ENCODE results near the gene NEK6.

DNA sequence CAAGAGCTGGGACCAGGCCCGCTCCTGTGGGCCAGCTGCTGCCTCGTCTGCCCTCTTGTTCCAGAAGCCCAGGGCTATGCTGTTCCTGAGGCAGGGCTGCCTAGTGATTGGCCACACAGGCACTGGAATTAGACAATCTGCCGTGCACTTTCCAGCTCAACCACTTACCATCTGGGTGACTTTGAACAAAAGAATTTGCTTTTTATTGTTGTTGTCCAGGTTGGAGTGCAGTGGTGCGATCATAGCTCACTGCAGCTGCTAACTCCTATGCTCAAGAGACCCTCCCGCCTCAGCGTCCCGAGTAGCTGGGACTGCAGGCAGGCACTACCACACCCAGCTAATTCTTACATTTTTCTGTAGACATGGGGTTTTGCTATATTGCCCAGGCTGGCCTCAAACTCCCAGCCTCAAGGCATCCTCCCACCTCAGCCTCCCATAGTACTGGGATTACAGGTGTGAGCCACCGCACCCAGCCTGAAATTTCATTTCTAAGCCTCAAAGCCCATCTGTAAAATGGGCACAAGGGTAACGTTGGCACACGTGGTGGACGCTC, 1.2 kb upstream of the NEK6 start:
- TF ChIP-seq FOXM1 (IDR thresholded peaks at IDR 0.05; ENCODE audit: borderline replicate concordance, low read depth) (peak; percentile 75; the same call in 1 of the 2 replicates), EP300 (IDR thresholded peaks at IDR 0.05; ENCODE audit: borderline replicate concordance) (peak; percentile 95), CREB1 (IDR thresholded peaks at IDR 0.05; ENCODE audit: low read depth) (no peak), TCF12 (IDR thresholded peaks at IDR 0.05; ENCODE audit: low read depth) (peak; percentile 95), TEAD4 (IDR thresholded peaks at IDR 0.05) (peak; percentile 90), ZBTB7A (IDR thresholded peaks at IDR 0.05; ENCODE audit: low read depth) (peak; percentile 54; the same call in 1 of the 2 replicates), RAD21 (IDR thresholded peaks at IDR 0.05; ENCODE audit: low read depth) (peak; percentile 16; the same call in 1 of the 2 replicates)
- TF ChIP-seq, protein P1, sequence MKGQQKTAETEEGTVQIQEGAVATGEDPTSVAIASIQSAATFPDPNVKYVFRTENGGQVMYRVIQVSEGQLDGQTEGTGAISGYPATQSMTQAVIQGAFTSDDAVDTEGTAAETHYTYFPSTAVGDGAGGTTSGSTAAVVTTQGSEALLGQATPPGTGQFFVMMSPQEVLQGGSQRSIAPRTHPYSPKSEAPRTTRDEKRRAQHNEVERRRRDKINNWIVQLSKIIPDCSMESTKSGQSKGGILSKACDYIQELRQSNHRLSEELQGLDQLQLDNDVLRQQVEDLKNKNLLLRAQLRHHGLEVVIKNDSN (IDR thresholded peaks at IDR 0.05) = no peak; the same call in 1 of the 2 replicates
- TF ChIP-seq, protein P2, sequence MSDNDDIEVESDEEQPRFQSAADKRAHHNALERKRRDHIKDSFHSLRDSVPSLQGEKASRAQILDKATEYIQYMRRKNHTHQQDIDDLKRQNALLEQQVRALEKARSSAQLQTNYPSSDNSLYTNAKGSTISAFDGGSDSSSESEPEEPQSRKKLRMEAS (IDR thresholded peaks at IDR 0.05) = peak; percentile 64

Measured in Ishikawa (cell line).